ENCODE measurements around the gene NTMT1.

The NTMT1 gene

DNA sequence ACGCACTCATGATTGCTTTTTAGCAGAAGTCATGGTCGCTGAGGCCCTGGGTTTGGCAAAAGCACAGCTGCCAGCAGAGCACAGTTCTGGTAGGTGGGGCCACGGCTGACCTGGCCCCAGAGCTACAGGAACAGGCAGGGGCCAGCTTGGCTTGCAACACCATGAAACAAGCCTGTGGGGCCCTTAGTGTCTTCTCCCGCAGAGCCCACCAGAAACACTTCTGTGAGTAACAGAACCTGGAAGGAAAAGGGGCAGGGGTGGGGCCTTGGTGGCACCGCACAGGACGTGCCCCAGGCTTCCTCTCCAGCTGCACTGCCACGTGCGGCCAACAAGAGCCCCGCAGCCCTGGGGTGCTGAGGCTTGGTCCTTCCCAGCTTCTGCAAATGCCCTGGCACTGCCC lies 11.1 kb downstream of the NTMT1 start:
- no peak for DNase-seq (ENCODE audit: low read depth in 2 of 2)

DNA sequence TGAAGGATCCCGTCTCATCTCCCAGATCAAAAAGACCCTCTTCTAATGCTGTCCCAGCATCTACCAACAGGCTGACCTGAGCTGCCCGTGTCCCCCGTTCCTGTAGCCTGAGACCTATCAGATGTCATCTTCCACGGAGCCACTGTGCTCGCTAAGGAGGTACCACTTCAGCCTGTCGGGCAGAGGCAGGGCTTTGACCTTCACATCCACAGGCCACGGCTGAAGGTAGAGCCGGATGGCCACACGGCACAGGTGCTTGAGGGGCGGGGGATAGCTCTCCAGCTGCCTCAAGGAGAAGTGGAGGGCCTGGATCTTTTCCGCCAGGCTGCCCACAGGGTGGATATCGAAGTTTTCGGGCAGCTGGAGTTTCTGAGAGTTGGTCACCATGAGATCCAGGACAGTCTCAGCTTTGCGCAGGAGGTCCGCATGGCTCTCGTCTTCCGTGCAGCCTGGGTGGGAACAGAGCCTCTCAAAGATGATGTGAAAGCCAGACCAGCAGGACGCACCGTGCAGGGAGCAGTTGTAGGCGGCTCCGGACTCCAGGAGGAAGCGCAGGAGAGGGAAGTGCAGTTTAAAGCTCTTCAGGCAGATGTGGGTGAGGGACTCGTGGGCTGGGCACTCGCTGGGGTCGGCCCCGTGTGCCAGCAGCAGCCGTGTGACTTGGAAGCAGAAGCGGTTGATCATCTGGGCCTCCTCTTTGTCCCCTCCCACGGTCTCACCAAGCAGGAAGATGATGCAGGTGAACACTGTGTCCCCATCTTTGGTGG lies 11.9 kb downstream of the NTMT1 start:
- DNase-seq (ENCODE audit: low read depth in 2 of 2): no peak

DNA sequence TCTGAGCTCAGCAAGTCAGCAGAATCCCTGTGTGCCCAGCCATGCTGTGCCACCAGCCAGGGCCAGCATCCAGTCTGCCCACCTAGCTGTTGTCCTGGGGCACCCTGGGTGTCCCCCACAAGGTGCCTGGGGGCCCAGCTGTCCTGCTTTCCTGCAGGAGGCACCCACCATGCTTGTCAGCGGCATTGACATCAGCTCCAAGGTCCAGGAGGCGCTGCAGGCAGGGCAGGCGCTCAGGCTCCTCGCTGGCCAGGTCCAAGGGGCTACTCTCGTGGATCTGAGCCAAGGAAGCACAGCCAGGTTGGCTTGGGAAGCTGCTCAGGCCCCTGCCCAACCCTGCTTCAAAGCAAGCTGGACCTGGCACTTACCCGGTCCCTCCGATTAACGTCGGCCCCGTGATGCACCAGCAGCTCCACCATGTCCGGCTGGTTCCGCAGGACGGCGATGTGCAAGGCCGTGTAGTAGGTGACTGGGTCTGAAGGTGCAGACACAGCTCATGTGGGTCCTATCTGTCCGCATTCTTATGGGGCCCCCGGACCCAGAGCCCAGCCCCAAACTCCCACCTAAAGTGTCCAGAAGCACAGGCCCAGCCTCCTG lies 13.2 kb downstream of the NTMT1 start:
- DNase-seq (ENCODE audit: low read depth in 2 of 2): no peak

DNA sequence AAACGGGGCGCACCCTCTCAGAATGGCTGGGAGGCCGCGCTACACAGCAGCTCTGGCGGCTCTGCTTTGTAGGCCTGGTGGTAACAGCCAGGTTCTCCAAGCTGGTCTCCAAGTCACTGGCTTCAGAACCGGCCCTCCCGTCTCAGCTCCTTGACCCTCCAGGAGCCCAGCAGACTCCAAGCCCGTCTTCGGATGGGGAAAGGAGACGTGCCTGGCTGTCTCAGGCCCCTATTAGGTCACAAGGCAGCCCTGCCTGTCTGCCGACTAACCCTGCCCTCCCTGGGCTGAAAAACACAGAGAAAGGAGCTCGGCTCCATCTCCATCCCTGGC lies 13.8 kb downstream of the NTMT1 start:
- no peak for DNase-seq (ENCODE audit: low read depth in 2 of 2)

DNA sequence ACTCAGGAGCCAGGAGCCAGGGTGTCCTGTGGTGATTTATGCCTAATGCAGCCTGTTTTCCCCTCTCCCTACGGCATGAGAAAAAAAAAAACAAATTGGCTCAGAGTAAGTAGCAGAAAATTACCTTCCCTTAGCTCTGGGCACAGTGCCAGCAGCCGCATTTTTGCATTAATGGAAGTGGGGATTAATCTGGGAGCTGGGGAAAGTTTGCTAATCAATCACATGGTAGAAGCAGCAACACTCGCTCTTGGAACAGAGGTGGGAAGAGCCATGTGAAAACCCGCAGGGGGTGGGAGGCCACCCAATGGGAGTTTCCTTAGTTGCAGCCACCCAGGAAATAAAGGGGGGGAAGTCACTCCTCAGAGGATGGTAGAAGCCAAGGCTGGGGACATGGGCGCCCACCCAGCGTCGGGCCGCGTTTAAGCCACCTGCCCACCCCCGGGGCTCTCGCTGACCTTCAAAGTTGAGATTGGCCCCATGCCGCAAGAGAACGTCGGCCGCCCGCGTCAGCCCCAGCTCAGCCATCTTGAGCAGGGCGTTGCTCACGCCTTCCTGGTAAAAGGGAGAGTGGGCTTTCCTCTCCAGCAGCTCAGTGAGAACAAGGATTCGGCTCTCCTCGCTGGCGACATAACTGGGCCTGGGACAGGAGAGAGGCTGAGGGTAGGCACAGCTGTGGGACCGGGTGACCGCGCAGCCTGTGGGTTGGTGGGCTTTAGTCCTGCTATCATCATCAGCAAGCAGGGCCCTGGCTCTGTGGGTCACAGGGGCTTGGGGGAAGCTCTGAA lies 14.3 kb downstream of the NTMT1 start:
- no peak for DNase-seq (ENCODE audit: low read depth in 2 of 2)

DNA sequence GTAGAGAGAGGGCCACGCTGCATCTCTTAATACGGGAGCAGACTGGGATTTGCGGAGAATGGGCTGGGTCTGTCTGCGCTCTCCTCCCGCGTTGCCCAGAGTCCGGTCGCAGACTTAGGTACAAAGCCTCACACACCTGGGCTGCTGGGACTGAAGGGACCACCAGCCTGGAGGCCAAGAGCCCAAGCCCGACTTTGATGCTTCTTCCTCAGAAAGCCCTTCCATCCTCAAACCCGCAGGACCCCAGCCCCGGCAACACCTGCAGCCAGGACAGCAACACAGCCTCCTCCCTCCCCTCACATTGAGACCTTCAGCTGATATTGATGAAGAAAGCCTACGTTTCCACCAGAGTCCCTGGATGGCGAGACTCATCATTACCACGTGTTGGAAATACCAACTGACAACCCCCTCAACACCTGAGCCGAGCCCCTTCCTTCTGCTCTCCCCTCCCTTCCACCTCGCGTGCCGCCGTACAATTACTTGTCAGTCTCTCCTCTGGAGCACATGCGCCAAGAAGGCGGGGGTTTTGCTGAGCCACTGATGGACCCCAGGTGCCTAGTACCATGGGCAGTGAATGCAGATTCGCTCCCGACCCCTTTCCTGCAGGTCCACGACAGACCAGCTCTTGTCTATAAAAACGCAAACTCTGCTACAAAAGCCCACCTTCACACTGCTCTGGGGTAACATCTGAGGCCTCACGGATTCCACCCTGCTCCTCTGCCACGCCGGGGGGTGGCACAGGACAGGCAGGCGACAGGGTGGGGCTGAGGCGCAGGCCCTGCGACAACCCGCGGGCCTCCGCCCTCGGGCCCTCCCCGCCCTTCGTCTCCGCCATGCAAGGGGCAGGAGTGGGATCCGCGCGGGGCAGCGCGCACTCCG lies 15.1 kb downstream of the NTMT1 start:
- DNase-seq (ENCODE audit: low read depth in 2 of 2): no peak

DNA sequence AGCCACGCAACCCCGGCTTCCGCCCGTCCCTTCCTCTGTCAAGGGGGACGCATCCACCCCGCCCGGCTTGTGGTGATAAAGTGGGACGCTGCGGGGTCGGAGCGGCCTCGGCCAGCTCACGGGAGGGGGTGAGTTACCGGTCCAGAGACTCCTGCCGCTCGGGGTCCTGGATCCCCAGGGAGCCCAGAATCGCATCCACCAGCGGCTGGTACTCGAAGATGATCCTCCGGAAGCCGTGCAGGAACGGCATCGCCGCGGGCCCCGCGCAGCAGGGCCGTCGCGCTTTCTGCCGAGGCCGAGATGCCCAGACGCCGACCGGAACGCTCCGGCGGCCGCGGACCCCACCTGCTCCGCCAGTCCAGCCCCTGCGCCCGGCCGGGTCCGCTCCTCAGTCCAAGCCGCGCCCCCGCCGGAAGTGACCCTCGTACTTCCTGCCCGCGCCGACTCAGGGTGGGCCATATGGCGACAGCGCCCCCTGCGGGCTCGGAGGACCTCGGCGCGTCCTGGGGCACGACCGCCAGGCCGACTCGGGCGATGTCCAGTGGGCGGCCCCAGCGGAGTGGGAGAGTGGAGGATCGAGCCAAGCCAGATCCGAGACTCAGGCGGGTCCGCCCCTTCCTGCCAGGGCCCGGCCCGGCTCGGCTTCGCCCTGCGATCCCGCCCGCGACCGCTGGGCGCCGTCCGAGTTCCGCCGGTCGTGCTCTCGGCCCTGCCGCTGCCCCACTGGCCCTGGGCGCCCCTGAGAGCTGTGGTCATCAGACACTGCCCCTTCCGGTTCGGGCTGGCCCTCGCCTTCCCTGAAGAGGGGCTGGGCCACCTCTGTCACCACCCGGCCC lies 16.0 kb downstream of the NTMT1 start, which contains the start of gene ASB6:
ASB6 (minus strand) TSS at position 402 of the 836 bp plus-strand sequence; CDS start at position 250, 152 bp downstream.
- DNase-seq (ENCODE audit: low read depth in 2 of 2): peak; percentile 91 to 98

DNA sequence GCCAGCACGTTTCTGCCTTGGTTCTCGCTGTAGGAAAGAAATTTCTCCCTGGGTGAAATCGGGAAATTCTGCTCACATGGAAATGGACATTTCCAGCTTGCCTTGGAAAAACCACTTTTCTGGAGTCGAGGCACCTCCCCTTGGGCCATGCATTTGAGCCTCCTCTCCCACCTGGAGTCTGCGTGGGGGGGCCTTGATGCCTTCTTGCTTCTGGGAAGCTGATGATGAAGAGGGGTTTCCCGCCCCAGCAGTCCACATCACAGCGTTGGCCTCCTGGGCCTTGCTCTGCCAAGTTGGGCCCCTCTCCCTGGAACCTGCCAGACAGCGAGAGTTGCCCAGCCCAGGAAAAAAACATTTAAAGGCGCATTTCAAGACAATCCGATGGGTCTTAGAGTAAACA lies 17.7 kb downstream of the NTMT1 start:
- no peak for DNase-seq (ENCODE audit: low read depth in 2 of 2)

DNA sequence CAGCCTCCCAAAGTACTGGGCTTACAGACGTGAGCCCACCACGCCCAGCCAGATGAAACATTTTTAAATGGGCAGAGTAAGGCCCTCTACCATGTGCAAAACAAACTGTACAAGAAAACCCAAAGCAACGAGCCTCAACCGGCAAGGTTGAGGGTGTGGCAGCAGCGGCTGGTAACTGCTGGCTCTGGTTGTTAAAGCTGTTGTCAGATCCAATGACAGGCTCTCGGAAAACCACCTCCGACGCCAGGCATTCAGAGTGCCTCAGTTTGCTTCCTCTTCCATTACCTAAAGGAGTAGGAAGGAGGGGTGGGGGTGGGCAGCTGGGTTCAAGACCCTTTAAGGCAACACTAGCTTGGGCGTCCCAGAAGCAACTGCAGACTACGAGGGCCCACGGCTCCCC lies 18.4 kb downstream of the NTMT1 start:
- DNase-seq (ENCODE audit: low read depth in 2 of 2): no peak

DNA sequence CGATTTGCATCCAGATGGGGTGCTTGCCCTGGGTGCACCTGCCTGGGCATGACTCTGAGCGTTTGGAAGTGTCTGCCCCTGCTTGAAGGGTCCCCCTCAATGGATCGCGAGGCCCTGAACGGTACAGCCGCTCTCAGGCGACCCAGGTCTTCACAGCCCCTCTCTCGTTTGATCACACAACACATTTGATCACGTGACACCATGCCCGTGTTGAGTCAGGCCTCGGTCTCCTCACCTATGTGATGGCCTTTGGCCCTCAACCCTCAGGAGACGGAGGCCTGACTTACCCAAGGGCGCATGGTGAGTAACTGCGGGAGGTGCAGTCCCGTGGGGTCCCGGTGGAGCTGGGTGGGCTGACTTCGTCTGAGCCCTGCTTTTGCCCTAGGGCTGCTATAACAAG lies 18.9 kb downstream of the NTMT1 start:
- no peak for DNase-seq (ENCODE audit: low read depth in 2 of 2)

DNA sequence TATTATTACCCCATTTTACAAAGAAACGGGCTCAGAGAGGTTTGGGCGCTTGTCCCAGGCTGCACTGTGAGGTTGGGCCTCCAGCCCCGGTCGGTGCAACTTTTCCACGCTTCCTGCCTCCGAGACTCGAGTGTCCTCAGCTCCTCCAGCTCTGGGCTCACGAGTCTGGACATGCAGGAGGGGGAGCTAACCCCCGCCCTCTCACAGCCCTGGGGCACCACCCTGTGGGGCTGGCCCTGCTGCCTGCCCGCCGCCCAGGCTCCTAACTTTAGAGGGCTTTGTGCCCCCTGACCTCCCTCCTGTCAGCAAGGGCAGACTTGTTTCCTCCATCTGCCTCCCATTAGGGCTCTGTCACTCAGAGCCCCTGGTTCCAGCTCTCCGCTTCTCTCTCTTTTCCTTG lies 20.3 kb downstream of the NTMT1 start:
- no peak for DNase-seq (ENCODE audit: low read depth in 2 of 2)

DNA sequence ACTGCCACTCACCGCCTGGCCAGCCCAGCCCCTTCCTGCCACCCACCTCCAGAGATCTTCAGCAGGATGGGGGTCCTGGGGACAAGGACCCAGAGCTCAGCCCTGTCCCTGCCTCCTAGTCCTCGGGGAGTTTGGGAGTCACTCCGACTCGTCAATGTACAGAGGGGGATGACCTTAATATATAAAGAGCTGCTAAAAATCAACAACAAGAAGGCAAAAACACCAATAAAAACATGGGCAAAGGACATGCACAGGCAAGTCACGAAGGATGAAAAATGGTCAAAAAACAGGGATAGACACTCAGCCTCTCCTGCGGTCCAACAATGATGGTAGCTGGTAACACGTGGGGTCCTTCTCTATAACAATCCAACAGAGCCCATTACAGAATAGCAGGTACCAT lies 20.7 kb downstream of the NTMT1 start:
- no peak for DNase-seq (ENCODE audit: low read depth in 2 of 2)

DNA sequence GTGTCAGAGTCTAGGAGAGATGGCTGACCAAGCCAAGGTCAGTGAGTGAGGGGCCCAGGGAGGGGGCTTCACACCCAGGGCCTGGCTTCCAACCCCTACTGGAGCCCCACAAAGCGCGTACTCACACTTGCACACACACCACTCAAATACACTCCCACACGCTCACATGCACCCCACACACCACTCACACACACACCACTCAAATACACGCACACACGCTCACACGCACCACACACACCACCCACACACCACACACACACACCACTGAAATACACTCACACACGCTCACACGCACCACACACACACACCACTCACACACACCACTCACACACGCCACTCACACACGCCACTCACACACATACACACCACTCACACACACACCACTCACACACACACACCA lies 21.7 kb downstream of the NTMT1 start:
- no peak for DNase-seq (ENCODE audit: low read depth in 2 of 2)

DNA sequence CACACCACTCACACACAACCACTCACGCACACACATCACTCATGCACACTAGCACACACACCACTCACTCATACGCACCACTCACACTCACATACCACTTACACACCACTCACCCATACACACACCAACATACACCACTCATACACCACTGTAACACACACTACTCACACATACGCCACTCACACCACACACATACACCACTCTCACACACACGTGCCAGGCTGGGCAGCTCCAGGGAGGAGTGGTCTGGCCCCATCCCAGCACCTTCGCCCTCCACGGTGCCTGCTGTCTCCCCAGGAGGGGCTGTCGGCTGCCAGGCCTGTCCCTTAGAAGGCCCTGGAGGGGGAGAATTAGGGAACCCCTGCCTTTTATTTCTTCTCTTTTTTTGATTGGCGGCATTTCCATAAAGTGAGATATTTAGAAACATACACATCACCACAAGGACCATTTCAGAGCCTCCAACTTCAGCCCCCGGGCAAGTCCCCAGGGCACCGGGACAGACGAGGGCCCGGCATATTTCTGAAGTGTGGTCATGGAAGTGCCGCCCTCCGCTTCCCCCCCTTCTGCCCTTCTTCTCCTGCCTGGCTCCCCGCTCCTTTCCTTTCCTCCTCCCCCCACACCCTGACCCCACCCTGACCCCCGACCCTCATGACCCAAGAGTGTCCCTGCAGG lies 22.3 kb downstream of the NTMT1 start:
- no peak for DNase-seq (ENCODE audit: low read depth in 2 of 2)

DNA sequence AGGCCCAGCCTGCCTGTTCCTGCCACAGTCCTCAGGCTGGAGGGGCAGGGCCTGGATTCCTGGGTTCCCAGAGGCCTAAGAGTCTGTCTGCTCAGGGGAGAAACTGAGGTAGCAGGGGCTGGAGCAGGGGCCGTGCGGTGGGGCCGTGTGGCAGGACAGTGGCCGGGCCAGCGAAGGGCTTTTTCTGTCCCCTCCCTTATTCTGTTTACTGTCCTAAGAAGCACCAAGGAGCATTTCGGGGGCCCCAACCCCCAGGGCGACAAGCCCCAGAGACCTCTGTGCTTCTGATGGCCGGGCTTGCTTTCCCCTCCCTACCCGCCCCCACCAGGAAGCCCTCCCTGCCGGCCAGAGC lies 22.8 kb downstream of the NTMT1 start:
- DNase-seq (ENCODE audit: low read depth in 2 of 2): no peak

DNA sequence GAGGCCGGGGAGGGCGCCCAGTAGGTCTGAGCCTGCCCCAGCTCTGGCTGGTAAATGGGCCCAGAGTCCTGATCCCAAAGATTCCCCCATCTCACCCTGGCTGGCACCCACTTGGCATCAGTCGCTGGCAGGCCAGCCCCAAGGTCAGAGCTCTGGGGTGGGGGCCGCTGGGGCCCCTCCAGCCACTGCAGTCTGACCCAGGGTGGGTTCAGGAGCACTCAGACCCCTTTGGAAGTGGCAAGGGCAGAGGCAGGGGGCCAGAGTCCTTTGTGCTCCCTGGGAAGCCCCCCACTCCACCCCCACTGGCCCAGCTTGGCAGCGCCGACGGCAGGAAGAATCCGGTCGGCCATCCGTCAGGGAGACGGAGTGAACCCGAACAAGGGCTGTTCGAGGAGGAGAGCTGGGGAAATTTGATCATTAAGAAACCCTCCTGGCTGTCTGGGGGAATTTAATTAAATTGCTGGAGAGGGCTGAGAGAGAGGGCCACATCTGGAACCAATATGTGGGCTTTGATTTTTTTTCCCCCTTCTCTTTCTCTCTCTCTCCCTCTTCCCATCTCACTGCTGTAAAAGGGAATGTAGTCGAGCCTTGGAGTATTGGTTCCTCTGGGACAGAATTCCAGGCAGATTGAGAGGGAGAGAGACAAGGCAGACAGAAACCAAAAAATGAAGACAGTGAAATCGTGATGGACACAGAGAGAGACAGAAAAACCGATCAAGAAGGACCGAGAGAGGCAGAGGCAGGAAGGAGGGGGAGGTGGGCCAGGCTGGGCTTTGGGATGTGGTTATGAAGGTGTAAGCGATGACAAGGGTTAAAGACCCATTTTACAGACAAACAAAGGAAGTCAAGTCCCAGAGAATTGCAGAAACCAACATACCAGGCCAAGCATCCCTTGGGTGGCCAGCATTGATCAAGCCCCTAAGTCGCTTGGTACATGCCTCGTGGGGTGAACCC lies 24.0 kb downstream of the NTMT1 start:
- no peak for DNase-seq (ENCODE audit: low read depth in 2 of 2)

DNA sequence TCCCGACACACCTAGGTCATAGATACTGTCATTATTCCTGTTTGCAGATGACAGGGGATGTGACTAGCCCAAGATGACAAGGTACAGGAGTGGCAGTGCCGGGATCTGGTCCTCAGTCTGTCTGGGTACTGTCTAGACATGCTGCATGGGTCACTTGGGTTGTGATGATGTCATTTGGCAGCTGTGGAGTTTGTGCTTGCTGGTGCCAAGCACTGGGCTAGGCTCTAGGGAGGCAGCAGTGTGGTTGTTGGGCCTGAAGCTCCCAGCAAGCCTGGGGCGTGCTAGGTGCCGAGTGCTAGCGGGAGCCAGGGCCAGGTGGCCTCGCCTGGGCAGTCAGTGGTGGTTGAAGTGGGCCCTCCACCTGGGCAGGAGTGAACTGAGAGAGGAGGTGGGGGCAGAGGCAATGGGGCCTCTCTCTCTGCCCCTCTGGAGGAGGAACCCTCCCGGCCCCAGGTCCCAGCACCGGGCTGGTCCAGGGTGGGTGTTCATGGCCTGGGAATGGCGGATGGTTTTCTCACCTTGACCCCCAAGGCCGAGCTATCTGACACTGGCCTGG lies 24.8 kb downstream of the NTMT1 start:
- no peak for DNase-seq (ENCODE audit: low read depth in 2 of 2)

DNA sequence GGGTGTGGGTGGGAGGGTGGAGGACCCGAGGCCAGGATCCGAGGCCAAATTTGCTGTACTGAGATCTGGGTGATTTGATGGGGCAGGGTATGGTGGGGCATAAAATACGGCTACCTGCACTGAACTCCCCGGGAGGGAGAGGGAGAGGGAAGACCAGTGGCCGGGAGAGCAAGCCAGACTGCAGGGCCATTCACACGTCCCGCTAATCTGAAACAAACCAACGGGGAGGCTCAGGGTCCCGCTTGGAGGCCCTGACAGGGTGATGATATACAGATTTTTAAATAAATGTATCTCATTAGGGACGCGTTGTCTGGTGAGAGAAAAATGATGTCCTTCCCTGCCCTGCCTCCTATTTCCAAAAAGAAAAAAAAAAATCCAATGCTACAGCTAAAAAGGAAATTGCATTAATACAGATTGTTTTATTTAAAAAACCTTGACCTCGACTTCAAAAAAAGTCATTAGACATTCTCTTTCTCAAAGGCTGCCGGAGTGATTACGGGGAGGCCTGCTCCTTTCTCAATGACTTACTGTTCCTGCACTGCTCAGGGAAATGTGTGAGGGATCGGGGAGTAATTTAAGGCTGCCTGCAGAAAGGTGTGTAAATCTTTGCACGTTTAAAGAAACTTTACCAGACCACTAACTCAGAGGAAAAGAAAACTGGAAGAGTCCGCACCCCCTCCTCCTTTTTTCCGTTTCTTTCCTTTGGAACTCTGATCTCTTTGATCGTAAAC lies 28.0 kb downstream of the NTMT1 start:
- no peak for DNase-seq (ENCODE audit: low read depth in 2 of 2)
